HFF-Myc (cell line): ENCODE results near the gene CCDC60.

Experiments
- DNase-seq: peaks from one replicate; pipeline ENCODE4 v3.0.0-alpha.2; 2011; ENCODE audit warnings: low read depth; ENCODE audit errors: extremely low read depth
- H3K4me3 ChIP-seq: replicated peaks from 2 replicates; pipeline ENCODE4 v1.5.1; 2011; ENCODE audit warnings: low read depth, mild to moderate bottlenecking, control low read depth, low read length
- CTCF ChIP-seq: IDR thresholded peaks from 2 replicates; pipeline ENCODE4 v1.5.1; 2012; ENCODE audit warnings: mild to moderate bottlenecking, low read depth, low read length, control low read depth; ENCODE audit errors: missing control alignments

The CCDC60 gene

DNA sequence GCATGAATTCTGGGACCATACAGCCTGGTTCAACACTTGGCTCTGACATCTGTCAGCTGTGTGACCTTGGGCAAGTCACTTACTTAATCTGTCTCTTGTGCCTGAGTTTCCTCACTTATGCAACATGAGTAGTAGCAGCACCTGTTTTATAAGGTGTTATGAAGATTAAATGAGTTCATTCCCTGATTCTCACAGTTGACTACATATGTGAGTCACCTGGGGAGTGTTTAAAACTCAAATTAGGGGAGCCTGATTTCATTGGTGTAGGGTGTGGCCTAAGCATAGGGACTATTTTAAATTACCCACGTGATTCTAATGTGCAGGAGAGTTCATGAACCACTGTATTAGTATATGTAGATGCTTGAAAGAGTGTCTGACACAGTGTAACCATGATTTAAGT, 222.3 kb downstream of the CCDC60 start:
- no peak for DNase-seq
- no peak for TF ChIP-seq CTCF
- no peak overlapping the region for H3K4me3 ChIP-seq

GRCh38 chr12:119565404-119565803, 230.9 kb downstream of the CCDC60 start:
- TF ChIP-seq CTCF: no peak

GRCh38 chr12:119570771-119571170, 236.2 kb downstream of the CCDC60 start:
- no peak for DNase-seq
- no peak for TF ChIP-seq CTCF
- H3K4me3 ChIP-seq: no peak overlapping the region

More at GRCh38 chr12:119565404-119565803, 230.9 kb downstream of the CCDC60 start:
- no peak overlapping the region for H3K4me3 ChIP-seq
- DNase-seq: no peak

DNA sequence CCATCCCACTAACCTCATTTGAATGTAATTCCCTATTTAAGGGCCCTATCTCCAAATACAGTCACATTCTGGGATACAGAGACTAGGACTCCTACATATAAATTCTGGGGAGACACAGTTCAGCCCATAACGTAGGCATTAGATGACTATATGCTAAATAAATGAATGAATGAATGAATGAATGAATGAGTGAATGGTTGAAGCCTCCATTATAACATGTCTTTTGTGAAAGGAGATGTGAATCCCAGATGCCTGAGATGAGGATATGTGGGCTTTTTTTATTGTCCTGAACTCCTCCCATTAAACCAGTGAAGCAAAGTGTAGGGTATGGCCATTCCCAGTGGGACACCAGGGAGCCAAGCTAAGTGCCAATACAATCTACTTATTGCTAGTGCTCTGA, 238.6 kb downstream of the CCDC60 start:
- no peak for TF ChIP-seq CTCF
- no peak overlapping the region for H3K4me3 ChIP-seq
- DNase-seq: no peak

- DNase-seq: no peak
- no peak for TF ChIP-seq CTCF
- no peak overlapping the region for H3K4me3 ChIP-seq
Observed at GRCh38 chr12:119574255-119574654, 239.7 kb downstream of the CCDC60 start.

GRCh38 chr12:119576118-119576810, 241.7 kb downstream of the CCDC60 start:
- DNase-seq: no peak
- TF ChIP-seq CTCF: no peak
- H3K4me3 ChIP-seq: no peak overlapping the region

DNA sequence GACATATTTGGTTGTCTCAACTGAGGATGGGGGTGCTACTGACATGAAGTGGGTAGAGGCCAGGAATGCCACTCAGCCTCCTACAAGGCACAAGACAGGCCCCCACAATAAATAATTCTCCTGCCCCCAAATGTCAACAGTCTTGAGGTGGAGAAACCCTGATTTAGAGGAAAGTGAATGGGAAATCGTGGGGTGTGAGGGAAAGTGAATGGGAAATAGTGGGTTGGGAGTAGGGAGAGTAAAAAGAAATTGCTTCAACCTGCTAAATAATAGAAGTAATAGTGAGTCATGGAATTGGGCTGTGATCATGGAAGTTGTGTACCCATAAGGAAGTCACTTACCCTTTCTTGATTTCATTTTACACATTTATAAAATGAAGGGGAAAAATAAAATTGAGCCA, 242.4 kb downstream of the CCDC60 start:
- H3K4me3 ChIP-seq: no peak overlapping the region
- no peak for DNase-seq
- TF ChIP-seq CTCF: no peak
